HepG2 (cell line): Measurements from ENCODE around the gene DNAJB8. TPM values are rescaled to one million over a fixed set of nuclear protein-coding genes. Genes with fewer than 3 reads are reported as not detected.

Source experiments
- ARNT ChIP-seq: fragments of 450-650 bp; IDR thresholded peaks from 2 replicates; pipeline ENCODE4 v1.6.1; 2017
- CBX2 ChIP-seq, 2 experiments: fragments of 200-600 bp in 1 of 2; sonication (generic); formaldehyde crosslinking in 1 of 2; IDR thresholded peaks; 2 replicates each; pipeline versions ENCODE4 v1.7.0 to v1.8.1; 2018 to 2022; ENCODE audit warnings: low read depth in 2 of 2, low read length in 1 of 2, mild to moderate bottlenecking in 1 of 2, missing genetic modification reagents in 1 of 2
- DMAP1 ChIP-seq: IDR thresholded peaks from 2 replicates; pipeline ENCODE4 v1.6.1; 2016
- E2F5 ChIP-seq: sonication (generic); formaldehyde crosslinking; conservative IDR thresholded peaks from 2 replicates; pipeline ENCODE4 v1.4.0; 2020; ENCODE audit warnings: missing genetic modification reagents
- GABPB1 ChIP-seq: IDR thresholded peaks from 2 replicates; pipeline ENCODE4 v1.6.1; 2016; ENCODE audit warnings: mild to moderate bottlenecking, missing genetic modification reagents, moderate library complexity, missing compliant biosample characterization
- GTF3A ChIP-seq: sonication (generic); formaldehyde crosslinking; conservative IDR thresholded peaks from 2 replicates; pipeline ENCODE4 v1.4.0; 2020; ENCODE audit warnings: mild to moderate bottlenecking, missing genetic modification reagents
- HHEX ChIP-seq: IDR thresholded peaks from 2 replicates; pipeline ENCODE4 v1.6.1; 2016; ENCODE audit warnings: control low read depth
- HIC2 ChIP-seq: sonication (generic); formaldehyde crosslinking; IDR thresholded peaks from 2 replicates; pipeline ENCODE4 v1.9.0; 2022; ENCODE audit warnings: low read depth, missing genetic modification reagents
- ISX ChIP-seq: sonication (generic); formaldehyde crosslinking; conservative IDR thresholded peaks from 2 replicates; pipeline ENCODE4 v1.5.0; 2020; ENCODE audit warnings: missing genetic modification reagents
- TCF12 ChIP-seq, 2 experiments: fragments of 450-650 bp in 1 of 2; sonication (generic) in 1 of 2; formaldehyde crosslinking in 1 of 2; IDR thresholded peaks; 2 replicates each; pipeline versions ENCODE4 v1.6.1 to v1.8.0; 2017 to 2022; ENCODE audit warnings: antibody characterized with exemption in 1 of 2, mild to moderate bottlenecking in 1 of 2, missing genetic modification reagents in 1 of 2, moderate library complexity in 1 of 2
- TFDP1 ChIP-seq: IDR thresholded peaks from 2 replicates; pipeline ENCODE4 v1.6.1; 2016; ENCODE audit warnings: missing compliant biosample characterization, missing genetic modification reagents, borderline replicate concordance
- XBP1 ChIP-seq: sonication (generic); formaldehyde crosslinking; IDR thresholded peaks from 2 replicates; pipeline ENCODE4 v1.5.0; 2020; ENCODE audit warnings: missing genetic modification reagents
- ZHX1 ChIP-seq: sonication (generic); formaldehyde crosslinking; IDR thresholded peaks from 2 replicates; pipeline ENCODE4 v1.8.1; 2022; ENCODE audit warnings: low read depth, mild to moderate bottlenecking, missing genetic modification reagents
- ZNF788 ChIP-seq: sonication (generic); formaldehyde crosslinking; IDR thresholded peaks from 2 replicates; pipeline ENCODE4 v1.5.0; 2020; ENCODE audit warnings: mild to moderate bottlenecking, missing genetic modification reagents, borderline replicate concordance
- ZSCAN25 ChIP-seq: sonication (generic); formaldehyde crosslinking; IDR thresholded peaks from 2 replicates; pipeline ENCODE4 v1.8.0; 2022; ENCODE audit warnings: mild to moderate bottlenecking, missing genetic modification reagents
- polyA plus RNA-seq, 8 experiments: library from polyadenylated mRNA; depleted of rRNA in 3 of 8; stranded (reverse) in 7 of 8; unstranded in 1 of 8; fragments of >200 nt; fragmentation: Illumina TruSeq in 4 of 8; extraction: Trizol in 4 of 8; gene quantifications; 2 replicates each; pipeline versions ENCODE4 v1.2.1 to v1.2.3, GENCODE V29; 2011 to 2016; ENCODE audit warnings: low read depth in 4 of 8, missing spikeins in 1 of 8, mixed read lengths in 1 of 8; ENCODE audit not compliant: insufficient read depth in 1 of 8
- total RNA-seq, 5 experiments: library from RNA; depleted of rRNA; stranded (reverse); fragments of >200 nt; fragmentation: Illumina TruSeq; extraction: Trizol; gene quantifications; 2 replicates each; pipeline ENCODE4 v1.2.3, GENCODE V29; 2016; ENCODE audit warnings: low read depth in 1 of 5
- TF ChIP-seq, protein P1 (sequence below): sonication (generic); formaldehyde crosslinking; IDR thresholded peaks from 2 replicates; pipeline ENCODE4 v1.4.0; 2020; ENCODE audit warnings: mild to moderate bottlenecking, missing genetic modification reagents
- TF ChIP-seq, protein P2 (sequence below): sonication (generic); formaldehyde crosslinking; IDR thresholded peaks from 2 replicates; pipeline ENCODE4 v1.5.0; 2020; ENCODE audit warnings: missing genetic modification reagents
- TF ChIP-seq, protein P3 (sequence below): sonication (generic); formaldehyde crosslinking; conservative IDR thresholded peaks from 2 replicates; pipeline ENCODE4 v1.4.0; 2020; ENCODE audit warnings: missing genetic modification reagents

DNAJB8 gene
- total and polyA plus RNA-seq, 2 of the 13 experiments (the other 11 are each of a cell fraction or from before 2014, with no cell fraction given): not detected

- TF ChIP-seq ZNF788: peak; percentile 11; the same call in 1 of the 2 replicates
- peak; percentile 50; the same call in 1 of the 2 replicates for TF ChIP-seq GABPB1 (CRISPR knock-in tag)
- TF ChIP-seq, protein P1, sequence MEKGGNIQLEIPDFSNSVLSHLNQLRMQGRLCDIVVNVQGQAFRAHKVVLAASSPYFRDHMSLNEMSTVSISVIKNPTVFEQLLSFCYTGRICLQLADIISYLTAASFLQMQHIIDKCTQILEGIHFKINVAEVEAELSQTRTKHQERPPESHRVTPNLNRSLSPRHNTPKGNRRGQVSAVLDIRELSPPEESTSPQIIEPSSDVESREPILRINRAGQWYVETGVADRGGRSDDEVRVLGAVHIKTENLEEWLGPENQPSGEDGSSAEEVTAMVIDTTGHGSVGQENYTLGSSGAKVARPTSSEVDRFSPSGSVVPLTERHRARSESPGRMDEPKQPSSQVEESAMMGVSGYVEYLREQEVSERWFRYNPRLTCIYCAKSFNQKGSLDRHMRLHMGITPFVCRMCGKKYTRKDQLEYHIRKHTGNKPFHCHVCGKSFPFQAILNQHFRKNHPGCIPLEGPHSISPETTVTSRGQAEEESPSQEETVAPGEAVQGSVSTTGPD (CRISPR knock-in tag): no peak
- no peak for TF ChIP-seq ZHX1
- TF ChIP-seq TCF12 (IDR thresholded peaks at IDR 0.05): no peak
- TF ChIP-seq TCF12 (CRISPR knock-in tag; IDR thresholded peaks at IDR 0.05): no peak
- no peak for TF ChIP-seq XBP1 (CRISPR knock-in tag)
- no peak for TF ChIP-seq GTF3A (CRISPR knock-in tag)
- no peak; the same call in 1 of the 2 replicates for TF ChIP-seq ISX
- TF ChIP-seq TFDP1 (CRISPR knock-in tag): peak; percentile 55; the same call in 1 of the 2 replicates
- TF ChIP-seq E2F5 (CRISPR knock-in tag): 0 out of 2 replicates have a peak, but pooled peaks have one; percentile 31
- no peak for TF ChIP-seq ARNT
- TF ChIP-seq DMAP1: peak; percentile 83
- no peak for TF ChIP-seq HHEX (CRISPR knock-in tag)
- TF ChIP-seq, protein P2, sequence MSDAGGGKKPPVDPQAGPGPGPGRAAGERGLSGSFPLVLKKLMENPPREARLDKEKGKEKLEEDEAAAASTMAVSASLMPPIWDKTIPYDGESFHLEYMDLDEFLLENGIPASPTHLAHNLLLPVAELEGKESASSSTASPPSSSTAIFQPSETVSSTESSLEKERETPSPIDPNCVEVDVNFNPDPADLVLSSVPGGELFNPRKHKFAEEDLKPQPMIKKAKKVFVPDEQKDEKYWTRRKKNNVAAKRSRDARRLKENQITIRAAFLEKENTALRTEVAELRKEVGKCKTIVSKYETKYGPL (CRISPR knock-in tag): no peak
- no peak for TF ChIP-seq CBX2 (IDR thresholded peaks at IDR 0.05; ENCODE audit: low read depth, low read length)
- TF ChIP-seq CBX2 (CRISPR knock-in tag; IDR thresholded peaks at IDR 0.05; ENCODE audit: low read depth): no peak
- TF ChIP-seq ZSCAN25: peak; percentile 82
- TF ChIP-seq HIC2 (CRISPR knock-in tag): no peak
- TF ChIP-seq, protein P3, sequence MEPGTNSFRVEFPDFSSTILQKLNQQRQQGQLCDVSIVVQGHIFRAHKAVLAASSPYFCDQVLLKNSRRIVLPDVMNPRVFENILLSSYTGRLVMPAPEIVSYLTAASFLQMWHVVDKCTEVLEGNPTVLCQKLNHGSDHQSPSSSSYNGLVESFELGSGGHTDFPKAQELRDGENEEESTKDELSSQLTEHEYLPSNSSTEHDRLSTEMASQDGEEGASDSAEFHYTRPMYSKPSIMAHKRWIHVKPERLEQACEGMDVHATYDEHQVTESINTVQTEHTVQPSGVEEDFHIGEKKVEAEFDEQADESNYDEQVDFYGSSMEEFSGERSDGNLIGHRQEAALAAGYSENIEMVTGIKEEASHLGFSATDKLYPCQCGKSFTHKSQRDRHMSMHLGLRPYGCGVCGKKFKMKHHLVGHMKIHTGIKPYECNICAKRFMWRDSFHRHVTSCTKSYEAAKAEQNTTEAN (CRISPR knock-in tag): 0 out of 2 replicates have a peak, but pooled peaks have one; percentile 30
Measured at GRCh38 chr3:128426128-128426921, 40.4 kb downstream of the DNAJB8 start (continued).
